ENCODE results near the gene RBMS1. TPM values are rescaled to one million over a fixed set of nuclear protein-coding genes. Genes with fewer than 3 reads are reported as not detected.
A peak's percentile ranks its signal among the peaks of the same experiment; 100 is the strongest.
"Not testable (repeated sequence)": the region's sequence is repeated elsewhere in the genome, so short reads cannot be mapped to it uniquely, and the experiment has no call there.

The RBMS1 gene
- polyA plus RNA-seq, 2 of the 4 experiments (the other 2 are of a cell fraction) = 51.9 to 108 TPM

DNA sequence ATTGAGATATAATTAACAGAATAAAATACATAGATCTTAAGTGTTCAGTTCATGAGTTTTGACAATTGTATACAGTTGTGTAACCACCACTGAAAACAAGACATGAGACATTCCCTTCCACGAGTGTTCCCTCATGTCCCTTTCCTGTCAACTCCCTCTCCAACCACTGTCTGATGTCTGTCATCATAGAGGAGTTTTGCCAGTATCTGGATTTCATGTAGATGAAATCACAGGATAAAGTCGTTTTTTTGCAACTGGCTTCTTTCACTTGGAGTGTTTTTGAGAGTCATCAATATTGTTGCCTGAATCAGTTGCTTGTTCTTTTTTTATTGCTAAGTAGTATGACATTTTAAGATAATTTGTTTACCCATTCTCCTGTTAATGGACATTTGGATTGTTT is 52.7 kb downstream of the RBMS1 start:
- DNase-seq (ENCODE audit: low read depth in 1 of 2, low spot score in 1 of 2) (no peak), FAIRE-seq (no peak), ATAC-seq (no peak)
- H3K4me1 ChIP-seq = no peaks in the 10 kb centered on the region
- H3K9me3 ChIP-seq = no peaks in the 10 kb centered on the region
- no peak overlapping the region for H3K4me2 ChIP-seq
- POLR2A ChIA-PET = no interaction called here
- no peak overlapping the region for H3K27ac ChIP-seq
- WGBS (ENCODE audit: missing lambda C conversion rate) = 46% methylated on average over 2 of the region's 2 CpGs
- TF ChIP-seq, protein P1, sequence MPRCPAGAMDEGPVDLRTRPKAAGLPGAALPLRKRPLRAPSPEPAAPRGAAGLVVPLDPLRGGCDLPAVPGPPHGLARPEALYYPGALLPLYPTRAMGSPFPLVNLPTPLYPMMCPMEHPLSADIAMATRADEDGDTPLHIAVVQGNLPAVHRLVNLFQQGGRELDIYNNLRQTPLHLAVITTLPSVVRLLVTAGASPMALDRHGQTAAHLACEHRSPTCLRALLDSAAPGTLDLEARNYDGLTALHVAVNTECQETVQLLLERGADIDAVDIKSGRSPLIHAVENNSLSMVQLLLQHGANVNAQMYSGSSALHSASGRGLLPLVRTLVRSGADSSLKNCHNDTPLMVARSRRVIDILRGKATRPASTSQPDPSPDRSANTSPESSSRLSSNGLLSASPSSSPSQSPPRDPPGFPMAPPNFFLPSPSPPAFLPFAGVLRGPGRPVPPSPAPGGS (IDR thresholded peaks at IDR 0.05) = no peak
- TF ChIP-seq, protein P2, sequence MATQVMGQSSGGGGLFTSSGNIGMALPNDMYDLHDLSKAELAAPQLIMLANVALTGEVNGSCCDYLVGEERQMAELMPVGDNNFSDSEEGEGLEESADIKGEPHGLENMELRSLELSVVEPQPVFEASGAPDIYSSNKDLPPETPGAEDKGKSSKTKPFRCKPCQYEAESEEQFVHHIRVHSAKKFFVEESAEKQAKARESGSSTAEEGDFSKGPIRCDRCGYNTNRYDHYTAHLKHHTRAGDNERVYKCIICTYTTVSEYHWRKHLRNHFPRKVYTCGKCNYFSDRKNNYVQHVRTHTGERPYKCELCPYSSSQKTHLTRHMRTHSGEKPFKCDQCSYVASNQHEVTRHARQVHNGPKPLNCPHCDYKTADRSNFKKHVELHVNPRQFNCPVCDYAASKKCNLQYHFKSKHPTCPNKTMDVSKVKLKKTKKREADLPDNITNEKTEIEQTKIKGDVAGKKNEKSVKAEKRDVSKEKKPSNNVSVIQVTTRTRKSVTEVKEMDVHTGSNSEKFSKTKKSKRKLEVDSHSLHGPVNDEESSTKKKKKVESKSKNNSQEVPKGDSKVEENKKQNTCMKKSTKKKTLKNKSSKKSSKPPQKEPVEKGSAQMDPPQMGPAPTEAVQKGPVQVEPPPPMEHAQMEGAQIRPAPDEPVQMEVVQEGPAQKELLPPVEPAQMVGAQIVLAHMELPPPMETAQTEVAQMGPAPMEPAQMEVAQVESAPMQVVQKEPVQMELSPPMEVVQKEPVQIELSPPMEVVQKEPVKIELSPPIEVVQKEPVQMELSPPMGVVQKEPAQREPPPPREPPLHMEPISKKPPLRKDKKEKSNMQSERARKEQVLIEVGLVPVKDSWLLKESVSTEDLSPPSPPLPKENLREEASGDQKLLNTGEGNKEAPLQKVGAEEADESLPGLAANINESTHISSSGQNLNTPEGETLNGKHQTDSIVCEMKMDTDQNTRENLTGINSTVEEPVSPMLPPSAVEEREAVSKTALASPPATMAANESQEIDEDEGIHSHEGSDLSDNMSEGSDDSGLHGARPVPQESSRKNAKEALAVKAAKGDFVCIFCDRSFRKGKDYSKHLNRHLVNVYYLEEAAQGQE (IDR thresholded peaks at IDR 0.05) = no peak
- TF ChIP-seq HDAC2 (IDR thresholded peaks at IDR 0.05) (no peak), GATA3 (IDR thresholded peaks at IDR 0.05; ENCODE audit: borderline replicate concordance) (no peak), ZNF302 (CRISPR knock-in tag; IDR thresholded peaks at IDR 0.05) (no peak), NPAS2 (CRISPR knock-in tag; IDR thresholded peaks at IDR 0.05; ENCODE audit: borderline replicate concordance) (no peak), TFCP2L1 (CRISPR knock-in tag; IDR thresholded peaks at IDR 0.05) (no peak), RNF2 (IDR thresholded peaks at IDR 0.05; ENCODE audit: borderline replicate concordance, low read depth) (no peak), CEBPB (IDR thresholded peaks at IDR 0.05) (no peak), HEYL (CRISPR knock-in tag; IDR thresholded peaks at IDR 0.05) (no peak), POLR2A (IDR thresholded peaks at IDR 0.05; ENCODE audit: low read length) (no peak), NFE2L2 (conservative IDR thresholded peaks at IDR 0.05; ENCODE audit: low read length) (no peak)
- CTCF ChIA-PET = no interaction called here
- H3K4me3 ChIP-seq = no peak overlapping the region

DNA sequence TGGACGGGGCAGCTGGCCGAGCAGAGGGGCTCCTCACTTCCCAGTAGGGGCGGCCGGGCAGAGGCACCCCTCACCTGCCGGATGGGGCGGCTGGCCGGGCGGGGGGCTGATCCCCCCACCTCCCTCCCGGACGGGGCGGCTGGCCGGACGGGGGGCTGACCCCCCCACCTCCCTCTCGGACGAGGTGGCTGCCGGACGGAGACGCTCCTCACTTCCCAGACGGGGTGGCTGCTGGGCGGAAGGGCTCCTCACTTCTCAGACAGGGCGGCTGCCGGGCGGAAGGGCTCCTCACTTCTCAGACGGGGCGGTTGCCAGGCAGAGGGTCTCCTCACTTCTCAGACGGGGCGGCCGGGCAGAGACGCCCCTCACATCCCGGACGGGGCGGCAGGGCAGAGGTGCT is 54.6 kb downstream of the RBMS1 start:
- H3K4me1 ChIP-seq = peaks cover 11% of the 10 kb centered on the region
- H3K9me3 ChIP-seq; H3K4me2 ChIP-seq; H3K4me3 ChIP-seq; DNase-seq (ENCODE audit: low read depth in 1 of 2, low spot score in 1 of 2); FAIRE-seq; CTCF ChIA-PET; H3K27ac ChIP-seq; POLR2A ChIA-PET; ATAC-seq: not testable (repeated sequence)
- no CpG with 5 or more reads among the region's 32 CpGs for WGBS (ENCODE audit: missing lambda C conversion rate)

DNA sequence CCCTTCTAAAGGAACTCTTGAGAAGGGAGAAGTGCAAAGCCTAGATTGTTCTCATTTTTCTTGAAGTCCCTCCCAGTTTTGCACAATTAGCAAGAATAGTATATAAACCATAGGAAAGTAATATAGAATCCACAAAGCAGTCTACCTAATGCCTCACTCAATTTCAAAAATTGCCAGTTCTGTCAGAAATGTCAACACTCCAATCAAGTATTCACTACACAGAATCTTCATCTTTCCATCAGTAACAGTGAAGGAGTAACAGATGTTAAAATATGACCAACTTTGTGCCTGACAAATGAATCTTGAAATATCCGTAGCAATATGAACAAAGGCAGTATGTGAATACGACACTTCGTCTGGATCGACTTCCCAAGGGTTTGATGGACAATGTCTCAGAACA is 56.3 kb downstream of the RBMS1 start:
- FAIRE-seq (no peak), DNase-seq (ENCODE audit: low read depth in 1 of 2, low spot score in 1 of 2) (no peak), ATAC-seq (no peak)
- POLR2A ChIA-PET = no interaction called here
- no peak overlapping the region for H3K4me3 ChIP-seq
- no peak overlapping the region for H3K27ac ChIP-seq
- no peak for TF ChIP-seq RAD21 (conservative IDR thresholded peaks at IDR 0.05 in 1 of 2, IDR thresholded peaks at IDR 0.05 in 1 of 2)
- 91% methylated on average over 4 of the region's 4 CpGs for WGBS (ENCODE audit: missing lambda C conversion rate)
- no peaks in the 10 kb centered on the region for H3K9me3 ChIP-seq
- H3K4me1 ChIP-seq = peaks cover 29% of the 10 kb centered on the region
- no peak overlapping the region for H3K4me2 ChIP-seq
- CTCF ChIA-PET = interaction anchor here (1.2 kb wide), 1 partner anchor 24 kb away, joined by 4 read pairs; no protein-coding TSS in a partner anchor

DNA sequence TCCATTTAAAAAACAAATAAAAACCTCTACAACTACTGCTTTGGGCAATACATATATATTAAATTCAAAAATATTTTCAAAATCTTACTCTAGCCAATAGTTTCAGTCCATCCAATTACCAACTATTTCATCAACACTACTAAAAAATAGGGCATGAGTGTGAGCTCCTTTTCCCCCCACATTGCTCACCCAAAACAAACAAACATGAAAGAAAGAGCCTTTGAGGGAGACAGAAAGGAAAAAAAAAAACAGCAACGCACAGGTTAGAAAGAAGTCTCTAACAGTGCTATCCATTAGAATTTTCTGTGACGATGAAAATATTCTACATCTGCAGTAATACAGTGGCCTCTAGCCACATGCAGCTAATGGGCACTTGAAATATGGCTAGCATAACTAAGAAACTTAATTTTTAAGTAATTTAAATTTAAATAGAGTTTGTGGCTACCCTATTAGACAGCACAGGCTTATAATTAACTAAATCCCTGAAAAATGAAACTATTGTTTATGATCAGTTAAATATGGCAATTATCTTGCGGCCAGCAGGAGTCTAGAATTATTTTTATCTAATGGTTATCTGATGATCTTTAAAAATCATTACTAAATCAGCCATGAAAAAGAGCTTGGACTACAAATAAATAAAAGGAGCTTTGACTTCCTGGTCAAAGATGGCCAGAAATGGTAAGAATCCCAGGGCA is 59.2 kb downstream of the RBMS1 start:
- Histone ChIP-seq H3K9me3 (peaks cover 8% of the 10 kb centered on the region; the same call in 2 of the 3 replicates), H3K4me3 (no peak overlapping the region), H3K4me2 (peak overlapping the region; percentile 51), H3K4me1 (peaks cover 32% of the 10 kb centered on the region), H3K27ac (peak overlapping the region in 1 of 2 experiments; percentile 62; a peak in 3 of 6 replicates)
- DNase-seq (ENCODE audit: low read depth in 1 of 2, low spot score in 1 of 2) = no peak
- no peak for FAIRE-seq
- CTCF ChIA-PET = interaction anchor here (2.0 kb wide), 1 partner anchor 30 kb away, joined by 4 read pairs; no protein-coding TSS in a partner anchor
- WGBS (ENCODE audit: missing lambda C conversion rate) = 79% methylated on average over 3 of the region's 3 CpGs
- TF ChIP-seq SMC3 (IDR thresholded peaks at IDR 0.05) (no peak), RARB (CRISPR knock-in tag; IDR thresholded peaks at IDR 0.05) (no peak), MAFK (IDR thresholded peaks at IDR 0.05; ENCODE audit: partially characterized antibody) (no peak), RCOR1 (IDR thresholded peaks at IDR 0.05; ENCODE audit: low read depth, low read length) (no peak), ESRRA (IDR thresholded peaks at IDR 0.05; ENCODE audit: borderline replicate concordance, low read length) (no peak), HOXB13 (CRISPR knock-in tag; IDR thresholded peaks at IDR 0.05; ENCODE audit: low read depth) (no peak), JUNB (IDR thresholded peaks at IDR 0.05) (no peak), MYC (IDR thresholded peaks at IDR 0.05; ENCODE audit: borderline replicate concordance, low read length) (no peak), CBX2 (IDR thresholded peaks at IDR 0.05; ENCODE audit: borderline replicate concordance, low read depth) (no peak)
- ATAC-seq = no peak
- POLR2A ChIA-PET = no interaction called here
